WTC11 (cell line): ENCODE data around the gene BCKDHA. TPM values are rescaled to one million over a fixed set of nuclear protein-coding genes. Genes with fewer than 3 reads are reported as not detected.

Experiments used
- ATAC-seq: fragments of 200-7000 bp; cut with Tn5 transposase; 2 replicates; pipeline ENCODE4 v1.10.0; 2021; ENCODE audit warnings: mild to moderate bottlenecking, moderate library complexity
- CTCF ChIA-PET: fragments of 300-600 bp; sonication (Branson Sonifier 250); formaldehyde crosslinking; loops from one replicate; lab custom pipeline; 2021; ENCODE audit warnings: antibody characterized with exemption; lab: Charles Lee
- POLR2A ChIA-PET: fragments of 350-600 bp; sonication (Branson Sonifier 250); formaldehyde crosslinking; loops from one replicate; lab custom pipeline; 2021; ENCODE audit warnings: antibody characterized with exemption; lab: Charles Lee
- DNase-seq: peaks from one replicate; pipeline ENCODE4 v3.0.0; 2021; ENCODE audit warnings: low spot score
- H3K27ac Mint-ChIP-seq: 2 replicates; pipeline ENCODE4 v1.8.0; 2021; ENCODE audit warnings: mixed read lengths
- H3K27me3 Mint-ChIP-seq: 2 replicates; pipeline ENCODE4 v1.8.0; 2021; ENCODE audit warnings: low read depth, mild to moderate bottlenecking, moderate library complexity, mixed read lengths
- H3K36me3 Mint-ChIP-seq: 2 replicates; pipeline ENCODE4 v1.8.0; 2021; ENCODE audit warnings: mixed read lengths
- H3K4me1 Mint-ChIP-seq: 2 replicates; pipeline ENCODE4 v1.8.0; 2022; ENCODE audit warnings: mixed read lengths
- H3K4me3 Mint-ChIP-seq: 2 replicates; pipeline ENCODE4 v1.8.0; 2021; ENCODE audit warnings: mild to moderate bottlenecking, moderate library complexity, mixed read lengths
- H3K9me3 Mint-ChIP-seq: 2 replicates; pipeline ENCODE4 v1.8.0; 2021; ENCODE audit warnings: mixed read lengths
- ATF3 ChIP-seq: sonication (generic); formaldehyde crosslinking; conservative IDR thresholded peaks from 2 replicates; pipeline ENCODE4 v1.8.1; 2022; ENCODE audit warnings: mild to moderate bottlenecking, missing genetic modification reagents
- CREB1 ChIP-seq: sonication (generic); formaldehyde crosslinking; IDR thresholded peaks from 2 replicates; pipeline ENCODE4 v1.8.0; 2023; ENCODE audit warnings: mild to moderate bottlenecking, missing genetic modification reagents
- GTF2I ChIP-seq: fragments of 250-450 bp; sonication (Bioruptor Pico); conservative IDR thresholded peaks from 2 replicates; pipeline ENCODE4 v1.4.0; 2021; ENCODE audit warnings: mild to moderate bottlenecking
- JAZF1 ChIP-seq: fragments of 250-450 bp; sonication (Bioruptor Pico); IDR thresholded peaks from 2 replicates; pipeline ENCODE4 v1.9.0; 2021; ENCODE audit warnings: moderate library complexity, mild to moderate bottlenecking, inconsistent platforms
- JUN ChIP-seq: sonication (generic); formaldehyde crosslinking; IDR thresholded peaks from 2 replicates; pipeline ENCODE4 v1.8.0; 2023; ENCODE audit warnings: mild to moderate bottlenecking, missing genetic modification reagents
- NFATC4 ChIP-seq: fragments of 250-450 bp; sonication (Bioruptor Pico); IDR thresholded peaks from 2 replicates; pipeline ENCODE4 v1.9.0; 2021; ENCODE audit warnings: mild to moderate bottlenecking
- NFYB ChIP-seq: sonication (generic); formaldehyde crosslinking; conservative IDR thresholded peaks from 2 replicates; pipeline ENCODE4 v1.8.0; 2022; ENCODE audit warnings: low read depth, missing genetic modification reagents
- OVOL2 ChIP-seq: fragments of 250-450 bp; sonication (Bioruptor Pico); IDR thresholded peaks from 2 replicates; pipeline ENCODE4 v1.9.0; 2021; ENCODE audit warnings: mild to moderate bottlenecking, borderline replicate concordance
- PRDM15 ChIP-seq: sonication (generic); formaldehyde crosslinking; IDR thresholded peaks from 2 replicates; pipeline ENCODE4 v1.8.0; 2022; ENCODE audit warnings: missing genetic modification reagents
- PREB ChIP-seq: sonication (generic); formaldehyde crosslinking; IDR thresholded peaks from 2 replicates; pipeline ENCODE4 v1.8.1; 2022; ENCODE audit warnings: mild to moderate bottlenecking, missing genetic modification reagents, moderate library complexity, borderline replicate concordance
- RORB ChIP-seq: fragments of 250-450 bp; sonication (Bioruptor Pico); IDR thresholded peaks from 2 replicates; pipeline ENCODE4 v1.9.0; 2021; ENCODE audit warnings: mild to moderate bottlenecking
- SMAD4 ChIP-seq: sonication (generic); formaldehyde crosslinking; IDR thresholded peaks from 2 replicates; pipeline ENCODE4 v1.8.0; 2022; ENCODE audit warnings: mild to moderate bottlenecking, missing genetic modification reagents
- TEAD1 ChIP-seq: sonication (generic); formaldehyde crosslinking; IDR thresholded peaks from 2 replicates; pipeline ENCODE4 v1.8.0; 2022; ENCODE audit warnings: mild to moderate bottlenecking, missing genetic modification reagents
- USF1 ChIP-seq: sonication (generic); formaldehyde crosslinking; IDR thresholded peaks from 2 replicates; pipeline ENCODE4 v1.8.0; 2022; ENCODE audit warnings: mild to moderate bottlenecking, missing genetic modification reagents
- ZNF425 ChIP-seq: fragments of 250-450 bp; sonication (Bioruptor Pico); conservative IDR thresholded peaks from 2 replicates; pipeline ENCODE4 v1.9.0; 2021; ENCODE audit warnings: mild to moderate bottlenecking
- ZNF671 ChIP-seq: fragments of 250-450 bp; sonication (Bioruptor Pico); IDR thresholded peaks from 2 replicates; pipeline ENCODE4 v1.8.0; 2021; ENCODE audit warnings: mild to moderate bottlenecking
- total RNA-seq: library from RNA; stranded (reverse); gene quantifications from 3 replicates; pipeline ENCODE4 v1.2.3, GENCODE V29; 2021

The BCKDHA gene
- total RNA-seq, 1 experiment from 2014 or later, result 18.8 TPM

GRCh38 chr19:41398050-41398418, 416 bp downstream of the BCKDHA start:
- peak overlapping the region; percentile 100 for H3K4me3 Mint-ChIP-seq
- TF ChIP-seq ZNF425 (CRISPR knock-in tag) (no peak), OVOL2 (no peak), JUN (no peak), USF1 (CRISPR knock-in tag) (no peak), RORB (CRISPR knock-in tag) (no peak), NFATC4 (CRISPR knock-in tag) (no peak), CREB1 (CRISPR knock-in tag) (no peak), PREB (CRISPR knock-in tag) (no peak)
- ATAC-seq, result no peak
- no peaks in the 10 kb centered on the region for H3K27me3 Mint-ChIP-seq
- peak overlapping the region; percentile 100 for H3K27ac Mint-ChIP-seq
- no peaks in the 10 kb centered on the region for H3K9me3 Mint-ChIP-seq
- H3K4me1 Mint-ChIP-seq, result peaks cover 22% of the 10 kb centered on the region
- ChIA-PET POLR2A (interaction anchor here (0.6 to 1.1 kb wide), 2 partner anchors 34 to 41 kb away, joined by 3 read pairs; partner anchors contain the start of gene B9D2), CTCF (interaction anchor here (1.0 kb wide), 1 partner anchor 10 kb away, joined by 3 read pairs; no protein-coding TSS in a partner anchor)
- DNase-seq, result no peak
- no peaks in the 10 kb centered on the region for H3K36me3 Mint-ChIP-seq

GRCh38 chr19:41398598-41398997, 980 bp downstream of the BCKDHA start:
- Mint-ChIP-seq H3K27me3 (no peaks in the 10 kb centered on the region), H3K4me1 (peaks cover 22% of the 10 kb centered on the region), H3K4me3 (peak overlapping the region; percentile 100), H3K27ac (peak overlapping the region; percentile 100), H3K9me3 (no peaks in the 10 kb centered on the region), H3K36me3 (no peaks in the 10 kb centered on the region)
- DNase-seq (no peak), ATAC-seq (no peak)
- CTCF ChIA-PET, result interaction anchor here (1.0 kb wide), 1 partner anchor 10 kb away, joined by 3 read pairs; no protein-coding TSS in a partner anchor
- TF ChIP-seq GTF2I (no peak), ZNF671 (CRISPR knock-in tag) (no peak), SMAD4 (no peak), JAZF1 (CRISPR knock-in tag) (no peak), PRDM15 (CRISPR knock-in tag) (no peak), NFYB (CRISPR knock-in tag) (no peak), ATF3 (CRISPR knock-in tag) (no peak), TEAD1 (CRISPR knock-in tag) (no peak)
- POLR2A ChIA-PET, result interaction anchor here (0.6 to 1.1 kb wide), 3 partner anchors 28 to 41 kb away, joined by 3 to 9 read pairs (median 3); partner anchors contain the start of genes B3GNT8 and B9D2
